DOHH2 (cell line): ENCODE data around the gene RELA.

Experiments
- H3F3A ChIP-seq: fragments of 200-600 bp; sonication (generic), shearing (Covaris generic); 2 replicates; pipeline ENCODE4 v1.6.0; 2016; ENCODE audit warnings: antibody characterized with exemption, mild to moderate bottlenecking; ENCODE audit not compliant: control insufficient read depth, insufficient read depth
- H3K27ac ChIP-seq: fragments of 200-600 bp; sonication (generic); 2 replicates; pipeline ENCODE4 v1.5.1; 2014; ENCODE audit warnings: low read depth, mild to moderate bottlenecking, low read length, moderate library complexity
- H3K27me3 ChIP-seq: fragments of 200-600 bp; sonication (generic); 2 replicates; pipeline ENCODE4 v1.6.1; 2014; ENCODE audit warnings: mild to moderate bottlenecking, low read length, mixed read lengths; ENCODE audit not compliant: control insufficient read depth
- H3K36me3 ChIP-seq: fragments of 200-600 bp; sonication (generic); 2 replicates; pipeline ENCODE4 v1.6.1; 2014; ENCODE audit warnings: mild to moderate bottlenecking, low read length, moderate library complexity, mixed read lengths; ENCODE audit not compliant: control insufficient read depth
- H3K4me1 ChIP-seq: fragments of 200-600 bp; sonication (generic); 2 replicates; pipeline ENCODE4 v1.6.1; 2014; ENCODE audit warnings: mild to moderate bottlenecking, low read length, mixed read lengths; ENCODE audit not compliant: control insufficient read depth
- H3K4me2 ChIP-seq: fragments of 200-600 bp; sonication (generic); 2 replicates; pipeline ENCODE4 v1.6.0; 2014; ENCODE audit warnings: mild to moderate bottlenecking, low read length, moderate library complexity
- H3K4me3 ChIP-seq: fragments of 200-600 bp; sonication (generic); 2 replicates; pipeline ENCODE4 v1.5.1; 2014; ENCODE audit warnings: mild to moderate bottlenecking, low read length, mixed read lengths
- H3K79me2 ChIP-seq: fragments of 200-600 bp; sonication (generic); 2 replicates; pipeline ENCODE4 v1.6.1; 2014; ENCODE audit warnings: mild to moderate bottlenecking, low read length, mixed read lengths; ENCODE audit not compliant: control insufficient read depth
- H3K9me2 ChIP-seq: fragments of 200-600 bp; sonication (generic); replicated peaks from 2 replicates; pipeline ENCODE4 v1.6.1; 2014; ENCODE audit warnings: mild to moderate bottlenecking, low read length, mixed read lengths; ENCODE audit not compliant: control insufficient read depth
- H3K9me3 ChIP-seq: fragments of 200-600 bp; sonication (generic); 2 replicates; pipeline ENCODE4 v1.6.1; 2014; ENCODE audit warnings: antibody characterized with exemption, low read length, mixed read lengths; ENCODE audit not compliant: control insufficient read depth, insufficient read depth
- H4K20me1 ChIP-seq: fragments of 200-600 bp; sonication (generic); 2 replicates; pipeline ENCODE4 v1.6.0; 2014; ENCODE audit warnings: low read depth, mild to moderate bottlenecking, antibody characterized with exemption, low read length, moderate library complexity; ENCODE audit not compliant: control insufficient read depth, insufficient read depth
- CTCF ChIP-seq: fragments of 200-600 bp; sonication (generic); IDR thresholded peaks from one replicate; pipeline ENCODE4 v1.5.1; 2014; ENCODE audit warnings: antibody characterized with exemption, mild to moderate bottlenecking, low read depth, low read length; ENCODE audit not compliant: poor library complexity, severe bottlenecking
- EZH2phosphoT487 ChIP-seq: fragments of 200-600 bp; sonication (generic); IDR thresholded peaks from 2 replicates; pipeline ENCODE4 v1.6.1; 2017; ENCODE audit warnings: borderline replicate concordance, mild to moderate bottlenecking, antibody characterized with exemption, low read length, moderate library complexity, mixed read lengths

Gene RELA

GRCh38 chr11:65629579-65629978, 33.1 kb downstream of the RELA start:
- Histone ChIP-seq H3K9me3 (no peaks in the 10 kb centered on the region), H3K27ac (no peak overlapping the region), H3K79me2 (no peaks in the 10 kb centered on the region), H3K9me2 (no peaks in the 10 kb centered on the region), H3K4me3 (no peak overlapping the region), H3K4me2 (no peak overlapping the region), H3K4me1 (no peaks in the 10 kb centered on the region), H3K27me3 (no peaks in the 10 kb centered on the region), H3F3A (no peaks in the 10 kb centered on the region), H3K36me3 (peaks cover 79% of the 10 kb centered on the region), H4K20me1 (no peaks in the 10 kb centered on the region)
- TF ChIP-seq EZH2phosphoT487 (no peak), CTCF (no peak)

DNA sequence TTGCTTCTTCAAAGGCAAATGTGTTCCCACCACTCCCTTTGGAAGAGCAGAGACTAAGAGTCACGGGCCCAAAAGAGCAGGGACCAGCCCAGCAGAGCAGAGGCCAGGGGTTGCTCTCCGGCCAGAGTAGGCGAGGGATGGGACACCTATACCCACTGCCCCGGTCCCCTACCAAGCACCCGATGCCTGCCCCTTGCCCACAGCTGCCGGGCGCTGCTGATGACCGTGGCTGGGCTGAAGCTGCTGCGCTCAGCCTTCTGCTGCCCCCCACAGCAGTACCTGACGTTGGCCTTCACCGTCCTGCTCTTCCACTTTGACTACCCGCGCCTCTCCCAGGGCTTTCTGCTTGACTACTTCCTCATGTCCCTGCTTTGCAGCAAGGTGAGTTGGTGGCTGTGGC, 35.5 kb downstream of the RELA start:
- no peaks in the 10 kb centered on the region for H3K4me1 ChIP-seq
- no peaks in the 10 kb centered on the region for H4K20me1 ChIP-seq

GRCh38 chr11:65625628-65626342, 36.9 kb downstream of the RELA start:
- no peaks in the 10 kb centered on the region for H4K20me1 ChIP-seq
- H3K9me3 ChIP-seq = no peaks in the 10 kb centered on the region
- peaks cover 90% of the 10 kb centered on the region for H3K36me3 ChIP-seq
- H3F3A ChIP-seq = no peaks in the 10 kb centered on the region
- no peak overlapping the region for H3K4me2 ChIP-seq
- H3K4me3 ChIP-seq = no peak overlapping the region
- no peaks in the 10 kb centered on the region for H3K79me2 ChIP-seq
- H3K4me1 ChIP-seq = no peaks in the 10 kb centered on the region
- H3K27ac ChIP-seq = no peak overlapping the region
- H3K9me2 ChIP-seq = no peaks in the 10 kb centered on the region
- H3K27me3 ChIP-seq = no peaks in the 10 kb centered on the region
- TF ChIP-seq CTCF = peak; percentile 74
- no peak for TF ChIP-seq EZH2phosphoT487

More for the DNA sequence above, 35.5 kb downstream of the RELA start:
- Histone ChIP-seq H3K4me3 (no peak overlapping the region), H3K79me2 (no peaks in the 10 kb centered on the region), H3K27ac (no peak overlapping the region), H3K9me2 (no peaks in the 10 kb centered on the region), H3F3A (no peaks in the 10 kb centered on the region), H3K9me3 (no peaks in the 10 kb centered on the region), H3K36me3 (peaks cover 84% of the 10 kb centered on the region), H3K4me2 (no peak overlapping the region), H3K27me3 (no peaks in the 10 kb centered on the region)
- TF ChIP-seq EZH2phosphoT487 = no peak
- no peak for TF ChIP-seq CTCF
